ENCODE data around the gene NUP54. TPM values are rescaled to one million over a fixed set of nuclear protein-coding genes. Genes with fewer than 3 reads are reported as not detected.

Gene NUP54
- total and polyA plus RNA-seq, 2 donors from 2014 or later: 15.6 to 40.8 TPM

- no peak overlapping the region for H3K9ac ChIP-seq (ENCODE audit: low read length in 3 of 3)
- DNase-seq (no peak), FAIRE-seq (no peak)
- peaks cover 6 to 32% (median 12%) of the 10 kb centered on the region in 3 donors for H3K36me3 ChIP-seq (ENCODE audit: control insufficient read depth in 2 of 3, insufficient read depth in 3 of 3, low read length in 3 of 3)
- H3K9me3 ChIP-seq (ENCODE audit: control insufficient read depth in 2 of 3, insufficient read depth in 1 of 3, low read length in 3 of 3): no peaks in the 10 kb centered on the region
- intact Hi-C loops (cut with DNase I): no loop called here
- TF ChIP-seq CTCF (IDR thresholded peaks at IDR 0.05; ENCODE audit: borderline replicate concordance, extremely low read depth, insufficient read depth): no peak
- no peak overlapping the region for H3K27ac ChIP-seq (ENCODE audit: low read depth in 2 of 2, low read length in 2 of 2)
- no peak overlapping the region for H3K4me3 ChIP-seq (ENCODE audit: low read length in 3 of 3)
- peaks cover 0 to 2% (median 0%) of the 10 kb centered on the region in 3 donors for H3K4me1 ChIP-seq (ENCODE audit: control insufficient read depth in 2 of 3, insufficient read depth in 2 of 3, low read depth in 1 of 3, low read length in 3 of 3)
- H3K27me3 ChIP-seq (ENCODE audit: control insufficient read depth, insufficient read depth, low read length): no peaks in the 10 kb centered on the region
Observed at GRCh38 chr4:76160355-76160754, 12.2 kb upstream of the NUP54 start.

DNA sequence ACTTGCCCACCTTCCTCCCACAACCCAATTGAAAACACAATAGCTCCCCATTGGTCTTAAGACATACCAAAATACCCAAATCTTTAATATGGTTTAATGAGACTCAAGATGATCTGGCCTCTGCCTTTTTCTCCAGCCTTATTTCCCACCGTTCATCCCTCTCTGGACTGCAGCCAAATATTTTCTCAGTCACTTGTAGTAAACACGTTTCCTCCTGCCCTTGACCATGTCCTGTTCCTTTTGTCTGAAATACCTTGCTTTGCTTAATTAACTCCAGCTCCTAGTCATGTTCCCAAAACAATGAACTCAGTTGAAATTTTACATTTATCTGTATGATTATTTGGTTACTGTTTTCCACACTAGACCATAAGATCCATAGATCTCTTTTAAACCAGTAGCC, 8.4 kb upstream of the NUP54 start:
- FAIRE-seq: no peak
- peaks cover 0 to 2% (median 0%) of the 10 kb centered on the region in 3 donors for H3K4me1 ChIP-seq (ENCODE audit: control insufficient read depth in 2 of 3, insufficient read depth in 2 of 3, low read depth in 1 of 3, low read length in 3 of 3)

GRCh38 chr4:76155979-76156378, 7.8 kb upstream of the NUP54 start:
- H3K4me1 ChIP-seq (ENCODE audit: control insufficient read depth in 2 of 3, insufficient read depth in 2 of 3, low read depth in 1 of 3, low read length in 3 of 3): peaks cover 0 to 2% (median 0%) of the 10 kb centered on the region in 3 donors
- DNase-seq: peak in 2 of 5 donors; percentile 2 to 23
- H3K36me3 ChIP-seq (ENCODE audit: control insufficient read depth in 2 of 3, insufficient read depth in 3 of 3, low read length in 3 of 3): peaks cover 0 to under 1% (median 0%) of the 10 kb centered on the region in 3 donors
- intact Hi-C loops (cut with DNase I): no loop called here
- H3K9me3 ChIP-seq (ENCODE audit: control insufficient read depth in 2 of 3, insufficient read depth in 1 of 3, low read length in 3 of 3): no peaks in the 10 kb centered on the region
- no peak for FAIRE-seq
- no peak for TF ChIP-seq CTCF (IDR thresholded peaks at IDR 0.05; ENCODE audit: borderline replicate concordance, extremely low read depth, insufficient read depth)
- no peak overlapping the region for H3K27ac ChIP-seq (ENCODE audit: low read depth in 2 of 2, low read length in 2 of 2)
- H3K27me3 ChIP-seq (ENCODE audit: control insufficient read depth, insufficient read depth, low read length): no peaks in the 10 kb centered on the region
- no peak overlapping the region for H3K4me3 ChIP-seq (ENCODE audit: low read length in 3 of 3)
- H3K9ac ChIP-seq (ENCODE audit: low read length in 3 of 3): no peak overlapping the region

More for the DNA sequence above, 8.4 kb upstream of the NUP54 start:
- intact Hi-C loops (cut with DNase I): no loop called here
- Histone ChIP-seq H3K9me3 (ENCODE audit: control insufficient read depth in 2 of 3, insufficient read depth in 1 of 3, low read length in 3 of 3) (no peaks in the 10 kb centered on the region), H3K27ac (ENCODE audit: low read depth in 2 of 2, low read length in 2 of 2) (no peak overlapping the region), H3K36me3 (ENCODE audit: control insufficient read depth in 2 of 3, insufficient read depth in 3 of 3, low read length in 3 of 3) (peaks cover 0 to 7% (median 5%) of the 10 kb centered on the region in 3 donors), H3K9ac (ENCODE audit: low read length in 3 of 3) (no peak overlapping the region), H3K4me3 (ENCODE audit: low read length in 3 of 3) (no peak overlapping the region), H3K27me3 (ENCODE audit: control insufficient read depth, insufficient read depth, low read length) (no peaks in the 10 kb centered on the region)
- peak in 2 of 5 donors; percentile 5 to 15 for DNase-seq
- TF ChIP-seq CTCF (IDR thresholded peaks at IDR 0.05; ENCODE audit: borderline replicate concordance, extremely low read depth, insufficient read depth): no peak

GRCh38 chr4:76153356-76153755, 5.2 kb upstream of the NUP54 start:
- TF ChIP-seq CTCF (IDR thresholded peaks at IDR 0.05; ENCODE audit: borderline replicate concordance, extremely low read depth, insufficient read depth): no peak
- no peaks in the 10 kb centered on the region for H3K36me3 ChIP-seq (ENCODE audit: control insufficient read depth in 2 of 3, insufficient read depth in 3 of 3, low read length in 3 of 3)
- DNase-seq: no peak
- H3K4me1 ChIP-seq (ENCODE audit: control insufficient read depth in 2 of 3, insufficient read depth in 2 of 3, low read depth in 1 of 3, low read length in 3 of 3): peaks cover 0 to 5% (median 3%) of the 10 kb centered on the region in 3 donors
- H3K27me3 ChIP-seq (ENCODE audit: control insufficient read depth, insufficient read depth, low read length): no peaks in the 10 kb centered on the region
- no peak for FAIRE-seq
- no peak overlapping the region for H3K27ac ChIP-seq (ENCODE audit: low read depth in 2 of 2, low read length in 2 of 2)
- H3K4me3 ChIP-seq (ENCODE audit: low read length in 3 of 3): no peak overlapping the region
- no peaks in the 10 kb centered on the region for H3K9me3 ChIP-seq (ENCODE audit: control insufficient read depth in 2 of 3, insufficient read depth in 1 of 3, low read length in 3 of 3)
- intact Hi-C loops (cut with DNase I): no loop called here
- H3K9ac ChIP-seq (ENCODE audit: low read length in 3 of 3): no peak overlapping the region

Data from kidney (tissue), 14 donors.